ENCODE results near the gene TANC1.

The TANC1 gene

DNA sequence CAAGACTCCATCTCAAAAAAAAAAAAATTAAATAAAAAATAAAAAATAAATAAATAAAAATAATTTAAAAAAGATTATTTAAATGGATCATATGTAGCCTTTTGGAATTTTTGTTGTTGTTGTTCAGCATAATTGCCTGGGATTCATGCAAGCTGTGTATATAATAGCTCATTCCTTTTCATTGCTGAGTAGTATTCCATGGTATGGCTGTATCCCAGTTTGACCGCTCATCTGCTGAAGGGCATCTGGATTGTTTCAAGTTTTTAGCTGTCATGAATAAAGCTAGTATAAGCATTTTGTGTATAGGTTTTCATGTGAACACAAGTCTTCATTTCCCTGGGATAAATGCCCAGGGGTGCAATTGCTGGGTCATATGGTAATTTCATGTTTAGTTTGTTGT lies 6.4 kb upstream of the TANC1 start:
- no peak for DNase-seq (ENCODE audit: low read depth)

DNA sequence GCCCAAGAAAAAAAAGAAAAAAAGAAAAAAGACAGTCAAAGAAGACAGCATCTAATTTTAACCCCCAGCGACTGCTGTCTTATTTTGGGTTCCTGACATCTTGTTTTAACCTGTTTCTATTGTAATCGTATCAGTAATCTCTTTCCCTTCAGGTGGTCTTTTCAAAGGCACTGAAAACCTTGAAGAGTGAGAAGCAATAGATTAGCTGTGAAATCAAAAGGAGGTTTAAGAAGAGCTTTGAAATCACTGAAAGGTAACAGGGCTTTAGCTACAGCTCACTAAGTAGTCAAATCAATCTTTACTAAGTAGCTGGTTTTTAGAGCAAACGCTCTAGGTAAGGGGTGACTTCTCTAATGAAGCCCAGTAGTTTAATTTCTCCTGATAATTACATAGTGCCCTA lies 5.4 kb upstream of the TANC1 start:
- DNase-seq (ENCODE audit: low read depth), result no peak

DNA sequence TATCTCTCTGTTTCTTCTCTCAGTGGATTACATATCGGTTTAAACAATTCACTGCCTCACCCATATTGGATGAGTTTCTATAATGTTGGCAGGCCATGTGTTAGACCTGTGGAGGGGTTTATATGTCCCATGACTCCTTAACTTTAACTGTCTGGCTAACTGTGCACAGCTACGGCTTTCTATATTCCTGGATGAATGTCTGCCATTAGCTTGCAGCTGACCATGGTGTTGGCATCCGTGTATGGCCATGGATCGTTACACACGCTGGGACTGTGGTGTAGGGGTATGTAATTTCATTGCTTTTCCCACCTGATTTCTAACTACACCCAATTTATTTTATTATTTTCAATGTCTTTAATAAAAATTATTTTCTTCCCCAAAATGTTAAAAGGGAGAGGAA lies 3.3 kb upstream of the TANC1 start:
- DNase-seq (ENCODE audit: low read depth), result no peak

DNA sequence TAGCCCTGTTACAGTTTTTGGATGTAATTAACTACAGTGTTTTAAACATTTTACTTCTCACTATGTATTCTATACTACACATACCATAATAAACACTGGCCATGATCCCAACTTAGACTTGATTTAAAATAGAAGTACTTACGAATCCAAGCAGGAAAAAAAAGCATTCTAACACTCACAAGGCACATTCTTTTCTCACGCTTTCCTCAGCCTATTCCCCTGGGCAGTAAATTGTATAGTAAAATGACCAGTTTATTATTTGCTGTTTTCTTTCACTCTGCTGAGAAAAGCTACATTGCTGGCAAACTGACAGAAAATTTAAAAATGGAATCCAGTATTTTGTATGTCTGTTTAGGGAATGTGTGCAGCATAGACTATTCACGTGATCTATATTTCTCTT lies 2.8 kb upstream of the TANC1 start:
- DNase-seq (ENCODE audit: low read depth), result no peak

DNA sequence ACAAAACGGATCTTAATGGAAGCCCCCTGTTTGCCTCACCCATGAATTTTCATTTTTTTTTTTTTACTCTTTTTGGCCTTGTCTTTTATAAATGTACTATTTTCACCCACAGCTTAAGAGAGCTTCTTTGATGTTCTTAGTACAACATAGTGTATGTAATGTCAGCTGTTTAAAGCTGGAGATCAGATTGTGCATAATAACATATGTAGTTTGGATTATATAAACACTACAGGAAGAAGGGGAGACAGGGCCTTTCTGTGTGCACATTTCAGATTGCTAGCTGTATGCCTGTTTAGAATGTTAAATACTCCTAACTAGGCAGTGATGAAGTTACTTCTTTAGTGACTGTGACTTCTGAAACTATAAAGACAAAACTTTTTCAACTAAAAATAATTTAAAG lies 2.1 kb upstream of the TANC1 start:
- no peak for DNase-seq (ENCODE audit: low read depth)

DNA sequence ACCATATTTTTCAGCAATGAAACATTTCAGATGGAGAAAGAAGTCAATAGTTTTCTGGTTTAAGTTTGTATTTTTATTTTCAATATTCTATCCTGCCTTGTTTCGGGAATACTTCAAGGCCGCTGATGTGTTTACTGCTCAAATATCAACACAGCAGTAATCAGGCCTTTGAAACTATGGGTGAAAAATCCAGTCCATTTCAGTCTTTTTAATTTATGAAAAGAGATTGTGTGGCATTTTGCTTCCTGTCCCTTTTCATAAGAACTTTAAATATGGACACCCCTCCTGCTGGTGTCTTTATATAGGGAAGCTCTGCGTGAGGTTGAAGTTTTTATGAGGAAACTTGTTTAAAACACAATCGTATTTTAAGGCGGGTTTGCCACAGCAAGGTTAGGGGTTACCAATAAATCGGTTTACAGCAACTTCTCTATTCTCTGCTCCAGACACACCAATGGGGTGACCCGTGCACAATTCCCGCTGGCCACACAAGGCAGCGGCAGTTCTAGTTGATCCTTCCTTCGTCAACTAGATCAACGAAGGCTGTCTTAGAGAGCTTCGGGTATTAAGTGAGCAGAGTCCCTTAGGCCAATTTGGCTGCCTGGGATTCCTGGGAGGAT lies 1.2 kb upstream of the TANC1 start:
- no peak for DNase-seq (ENCODE audit: low read depth)

DNA sequence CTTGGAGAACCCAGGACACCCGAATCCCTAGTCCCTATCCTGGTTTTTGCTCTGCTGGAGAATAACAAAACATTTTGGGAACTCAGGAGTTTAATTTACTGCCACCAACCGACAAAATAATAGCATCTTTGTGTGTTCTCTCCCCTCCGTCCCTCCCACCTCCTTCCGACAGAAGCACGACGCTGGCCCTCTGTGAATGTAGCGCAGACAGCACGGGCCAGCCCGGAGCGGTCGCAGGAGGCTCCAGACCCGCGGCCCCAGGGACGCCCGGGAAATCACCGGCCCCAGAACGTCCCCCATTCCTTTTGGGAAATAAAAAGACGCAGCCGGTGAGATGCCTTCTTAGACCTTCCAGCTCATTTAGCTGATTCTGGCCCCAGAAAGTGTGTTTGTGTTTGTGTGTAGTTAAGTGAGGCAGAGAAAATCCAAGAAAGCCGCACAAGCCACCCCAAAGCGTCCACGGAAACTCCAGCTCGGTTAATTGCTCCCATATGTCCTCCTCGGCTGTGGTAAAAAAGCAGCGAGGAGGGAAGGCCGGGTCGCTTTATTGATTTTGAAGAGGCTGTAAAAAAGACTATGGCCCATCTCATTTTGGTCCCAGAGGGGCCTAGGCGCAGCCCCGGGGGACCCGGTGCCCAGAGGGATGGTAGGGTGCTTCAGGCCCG lies 577 bp upstream of the TANC1 start:
- DNase-seq (ENCODE audit: low read depth), result no peak

DNA sequence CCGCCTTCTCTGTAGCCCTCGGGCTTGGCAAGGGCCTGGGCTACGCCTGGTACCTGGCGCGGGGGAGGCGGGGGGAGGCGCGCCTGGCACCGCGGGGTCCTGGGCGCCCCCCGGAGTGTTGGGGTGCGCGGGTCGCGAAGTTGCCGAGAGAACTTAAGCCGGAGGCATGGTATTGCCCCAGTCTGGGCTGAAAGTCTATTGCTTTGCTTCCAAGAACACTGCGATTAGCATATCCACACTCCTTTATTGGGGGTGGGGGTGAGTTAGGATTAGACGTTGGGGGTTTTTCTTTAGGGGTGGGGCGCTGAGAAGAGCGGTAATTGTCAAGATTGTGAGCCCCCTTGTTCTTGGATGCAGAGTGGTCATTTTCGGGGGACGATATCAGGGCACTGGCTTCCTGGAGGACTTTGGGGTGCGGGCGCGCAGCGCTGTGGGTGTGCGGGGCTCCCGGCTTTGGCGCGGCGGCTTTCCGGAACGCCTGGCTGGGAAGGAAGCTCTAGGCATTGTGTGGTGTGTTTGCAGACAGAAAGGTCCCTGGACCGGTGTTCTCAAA lies 798 bp downstream of the TANC1 start:
- no peak for DNase-seq (ENCODE audit: low read depth)

DNA sequence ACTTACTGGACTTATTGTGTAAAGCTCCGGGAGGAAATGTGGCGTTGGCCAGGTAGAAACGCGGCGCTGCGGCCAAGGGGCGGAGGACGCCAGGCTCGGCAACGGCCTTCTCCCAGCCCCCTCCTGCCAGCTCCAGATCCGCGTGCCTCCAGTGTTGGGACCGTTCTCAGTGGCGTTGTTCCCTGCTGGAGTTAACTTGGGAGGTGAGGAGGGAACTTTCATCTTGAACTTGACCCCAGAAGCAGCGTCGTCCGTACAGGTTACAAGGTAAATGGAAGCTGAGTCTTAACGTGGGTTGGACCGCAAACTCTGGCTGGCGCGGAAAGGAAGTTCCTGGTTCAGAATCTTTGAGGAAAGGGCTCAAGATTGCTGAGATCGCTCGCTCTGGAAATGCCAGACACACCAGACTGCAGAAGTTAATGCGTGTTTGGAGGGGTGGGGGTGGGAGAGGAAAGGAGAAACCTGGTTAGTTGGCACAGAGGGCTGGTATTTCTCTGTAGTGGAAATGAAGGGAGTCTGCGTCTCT lies 1.3 kb downstream of the TANC1 start:
- DNase-seq (ENCODE audit: low read depth), result no peak

DNA sequence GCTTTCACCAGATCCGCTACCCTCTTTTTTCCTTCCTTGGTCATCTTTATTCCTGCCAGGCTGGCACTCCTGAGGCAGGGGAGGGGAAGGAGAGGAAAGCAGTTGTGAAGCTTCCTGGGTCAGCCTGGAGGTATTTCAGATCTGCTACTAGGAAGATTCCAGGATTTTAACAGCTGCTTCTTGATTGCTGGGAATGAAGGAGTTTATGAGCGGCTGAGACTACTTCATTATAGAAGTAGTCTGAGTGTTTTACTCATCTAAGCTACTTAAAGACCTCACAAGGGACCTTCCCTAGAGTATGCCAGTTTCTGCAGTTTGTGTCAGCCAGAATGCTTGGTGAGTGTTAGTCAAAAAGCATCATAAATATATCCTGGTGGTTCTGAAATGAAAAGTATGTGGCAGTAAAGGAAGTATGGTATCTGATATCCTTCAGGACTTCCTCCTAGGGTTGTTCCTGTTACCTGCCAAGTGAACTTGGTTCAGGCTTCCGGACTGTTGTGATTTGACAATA lies 1.9 kb downstream of the TANC1 start:
- no peak for DNase-seq (ENCODE audit: low read depth)

DNA sequence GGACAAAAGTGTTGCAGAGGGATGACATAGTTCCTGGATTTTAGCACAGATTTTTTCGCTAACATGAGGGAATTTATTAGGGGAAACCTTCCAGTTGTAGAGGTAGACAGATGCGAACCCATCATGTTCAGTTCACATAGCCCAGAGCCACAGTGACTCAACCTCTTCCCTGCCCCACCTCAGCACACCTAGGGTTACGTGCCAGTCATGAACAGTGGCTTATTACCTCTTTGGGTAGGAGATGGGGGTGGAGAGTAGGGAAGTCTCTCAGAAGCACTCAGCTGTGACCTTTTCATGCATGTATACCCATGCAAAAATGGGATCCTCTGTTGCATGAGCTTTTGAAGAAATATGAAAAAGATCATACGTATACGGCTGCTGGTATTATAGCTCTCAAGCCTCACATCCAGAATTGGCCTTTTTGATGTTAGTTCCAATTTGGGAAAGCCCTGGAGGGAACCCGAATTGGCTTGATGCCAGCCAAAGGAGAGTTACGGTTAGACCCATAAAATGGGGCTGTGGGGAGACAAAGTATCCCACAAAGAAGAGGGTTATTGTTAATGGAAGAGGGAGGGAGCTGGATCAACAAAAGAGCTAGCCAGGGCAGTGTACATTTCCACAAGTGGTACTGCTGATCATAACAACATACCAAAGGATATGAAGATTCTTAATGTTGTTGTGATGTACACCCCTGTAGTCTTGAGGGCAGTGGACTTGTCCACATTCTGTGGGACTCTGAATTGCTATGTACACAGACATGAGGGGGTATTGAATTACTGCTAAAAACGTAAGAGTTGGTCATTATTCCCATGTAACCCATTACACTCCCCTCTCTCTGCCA lies 4.9 kb downstream of the TANC1 start:
- no peak for DNase-seq (ENCODE audit: low read depth)

DNA sequence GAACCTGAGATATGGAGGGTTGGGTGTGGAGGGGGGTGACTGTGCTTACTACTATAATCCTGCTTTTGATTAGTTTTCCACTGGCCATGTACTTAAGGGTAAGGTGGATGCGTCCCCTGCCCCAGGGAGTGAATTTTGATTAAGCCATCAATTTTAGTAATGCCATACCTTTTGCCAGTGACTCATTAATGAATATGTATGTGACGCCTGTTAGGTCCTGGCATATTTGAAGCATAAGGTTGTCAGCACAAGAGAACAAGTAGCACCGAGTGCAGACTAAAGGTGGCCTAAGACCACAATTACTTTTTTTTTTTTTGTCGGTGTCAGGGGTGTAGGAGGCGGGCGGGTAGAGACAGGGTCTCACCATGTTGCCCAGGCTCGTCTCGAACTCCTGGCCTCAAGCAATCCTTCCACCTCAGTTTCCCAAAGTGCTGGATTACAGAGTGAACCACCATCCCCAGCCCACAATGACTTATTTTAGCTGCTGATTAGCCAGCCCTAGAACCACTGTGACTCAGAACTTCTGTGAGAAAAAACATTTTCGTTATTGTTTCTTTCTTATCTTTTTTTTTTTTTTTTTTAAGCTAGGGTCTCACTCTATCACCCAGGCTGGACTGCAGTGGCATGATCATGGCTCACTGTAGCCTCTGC lies 7.0 kb downstream of the TANC1 start:
- DNase-seq (ENCODE audit: low read depth), result no peak

DNA sequence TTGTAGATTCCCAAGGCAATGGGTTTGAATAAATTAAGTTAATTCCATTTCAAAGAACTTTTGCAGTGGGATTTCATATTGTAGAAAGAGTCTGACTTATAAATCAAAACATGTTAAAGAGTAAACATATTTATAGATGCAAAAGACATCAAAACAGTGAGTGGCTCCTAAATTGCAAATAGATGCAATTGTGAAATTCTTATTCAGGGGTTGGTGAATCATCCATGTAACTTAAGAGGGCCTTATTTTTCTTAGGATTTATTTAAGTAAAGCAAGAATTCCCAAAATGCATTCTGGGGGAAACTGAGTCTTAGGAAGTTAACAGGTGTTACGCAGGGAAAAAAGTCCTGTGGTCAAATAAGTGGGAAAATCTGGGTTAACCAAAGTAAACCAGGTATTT lies 11.3 kb downstream of the TANC1 start:
- DNase-seq (ENCODE audit: low read depth), result no peak

DNA sequence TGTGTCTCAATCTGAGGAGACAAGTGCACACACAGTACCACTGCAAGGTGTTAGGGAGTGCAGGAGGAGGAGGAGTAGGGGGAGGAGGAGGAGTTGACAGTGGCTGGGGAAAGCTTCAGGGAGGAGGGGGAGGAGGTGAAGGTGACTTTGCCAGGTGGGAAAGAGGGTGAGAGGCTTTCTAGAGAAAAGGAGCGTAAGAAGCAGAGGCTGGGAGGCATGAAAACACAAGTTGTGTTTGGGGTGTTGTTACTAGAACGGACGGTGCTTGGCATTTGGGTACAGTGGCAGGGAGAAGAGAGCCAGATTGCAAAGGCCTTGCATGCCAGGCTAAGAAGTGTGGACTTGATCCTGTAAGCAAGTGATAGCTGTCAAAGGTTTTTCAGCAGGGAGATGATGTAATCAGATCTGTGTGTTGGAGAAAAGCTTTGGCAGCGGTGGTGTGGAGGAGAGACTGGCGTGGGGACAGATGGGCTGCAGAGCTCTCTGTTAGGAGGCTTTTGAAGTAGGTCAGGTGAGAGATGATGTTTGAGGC lies 16.2 kb downstream of the TANC1 start:
- no peak for DNase-seq (ENCODE audit: low read depth)

DNA sequence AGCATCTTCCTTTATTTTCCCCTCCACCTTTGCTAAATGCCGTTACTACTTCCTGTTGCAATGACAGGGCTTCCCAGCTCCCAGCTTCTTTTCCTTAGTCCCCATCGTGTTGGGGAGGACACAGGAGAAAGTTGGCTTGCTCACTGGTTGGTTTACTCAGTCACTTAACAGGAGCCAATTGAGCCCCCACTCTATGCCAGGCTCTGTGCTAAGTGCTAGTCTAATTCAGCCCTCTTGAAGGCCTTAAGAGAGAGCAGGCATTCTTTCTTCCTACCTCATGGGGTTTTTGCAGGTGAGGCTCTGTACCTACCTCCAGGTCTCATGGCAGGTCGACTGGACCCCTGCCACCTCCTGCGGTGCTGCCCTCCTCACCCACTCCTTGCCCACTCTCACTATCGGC lies 20.1 kb downstream of the TANC1 start:
- DNase-seq (ENCODE audit: low read depth), result no peak

DNA sequence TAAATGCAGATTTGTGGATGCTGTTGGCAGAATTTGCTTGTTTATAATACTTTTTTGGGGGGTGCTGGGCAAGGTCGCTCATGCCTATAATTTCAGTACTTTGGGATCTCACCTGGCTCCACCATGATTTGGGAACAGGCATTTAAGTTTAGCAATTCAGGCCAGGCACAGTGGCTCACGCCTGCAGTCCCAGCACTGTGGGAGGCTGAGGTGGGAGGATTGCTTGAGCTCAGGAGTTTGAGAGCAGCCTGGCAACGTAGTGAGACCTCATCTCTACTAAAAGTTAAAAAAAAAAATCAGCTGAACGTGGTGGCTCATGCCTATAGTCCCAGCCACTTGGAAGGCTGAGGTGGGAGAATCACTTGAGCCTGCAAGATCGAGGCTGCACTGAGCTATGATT lies 20.7 kb downstream of the TANC1 start:
- no peak for DNase-seq (ENCODE audit: low read depth)

DNA sequence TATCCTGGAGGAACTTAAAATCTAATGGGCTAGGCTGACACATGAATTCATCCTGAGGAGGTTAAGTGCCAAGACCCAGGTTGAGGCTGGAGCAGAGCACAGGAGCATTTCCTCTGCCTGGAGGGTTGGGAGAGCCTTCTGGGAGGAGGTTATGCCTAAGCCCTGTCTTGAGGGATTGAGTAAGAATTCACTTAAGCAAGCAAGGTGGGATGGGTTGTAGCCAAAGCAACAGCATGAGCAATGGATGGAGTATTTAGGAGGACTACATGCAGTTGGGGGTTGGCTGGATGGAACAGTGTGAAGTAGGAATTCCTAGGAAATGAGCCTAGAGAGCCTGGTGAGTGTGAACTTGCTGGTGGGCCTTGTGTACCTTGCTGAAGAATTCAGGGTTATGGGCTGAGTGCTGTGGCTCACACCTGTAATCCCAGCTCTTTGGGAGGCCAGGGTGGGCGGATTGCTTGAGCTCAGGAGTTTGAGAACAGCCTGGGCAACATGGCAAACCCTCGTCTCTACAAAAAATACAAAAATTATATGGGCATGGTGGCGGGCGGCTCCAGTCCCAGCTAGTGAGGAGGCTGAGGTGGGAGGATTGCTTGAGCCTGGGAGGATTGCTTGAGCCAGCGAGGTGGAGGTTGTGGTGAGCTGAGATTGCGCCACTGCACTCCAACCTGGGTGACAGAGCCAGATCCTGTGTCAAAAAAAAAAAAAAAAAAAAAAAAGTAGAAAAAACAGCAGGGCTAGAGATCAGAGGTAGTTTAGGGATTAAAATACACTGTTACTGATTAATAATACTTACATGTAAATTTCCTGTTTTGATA lies 22.2 kb downstream of the TANC1 start:
- no peak for DNase-seq (ENCODE audit: low read depth)

DNA sequence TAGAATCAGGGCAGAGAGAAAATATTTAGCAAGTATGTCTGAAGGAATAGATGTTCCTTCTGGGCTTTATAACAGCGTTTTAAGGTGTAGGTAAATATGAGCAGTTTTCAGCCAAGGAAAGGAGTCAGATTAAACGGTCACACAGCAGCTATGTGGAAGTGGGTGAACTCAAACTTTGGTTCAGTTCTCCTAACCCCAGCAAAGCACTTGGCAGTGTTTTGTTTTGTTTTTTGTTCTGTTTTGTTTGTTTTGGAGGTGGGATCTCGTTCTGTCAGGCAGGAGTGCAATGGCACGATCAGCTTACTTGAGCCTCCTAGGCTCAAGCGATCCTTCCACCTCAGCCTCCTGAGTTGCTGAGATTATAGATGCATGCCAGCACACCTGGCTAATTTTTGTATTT lies 24.6 kb downstream of the TANC1 start:
- no peak for DNase-seq (ENCODE audit: low read depth)

DNA sequence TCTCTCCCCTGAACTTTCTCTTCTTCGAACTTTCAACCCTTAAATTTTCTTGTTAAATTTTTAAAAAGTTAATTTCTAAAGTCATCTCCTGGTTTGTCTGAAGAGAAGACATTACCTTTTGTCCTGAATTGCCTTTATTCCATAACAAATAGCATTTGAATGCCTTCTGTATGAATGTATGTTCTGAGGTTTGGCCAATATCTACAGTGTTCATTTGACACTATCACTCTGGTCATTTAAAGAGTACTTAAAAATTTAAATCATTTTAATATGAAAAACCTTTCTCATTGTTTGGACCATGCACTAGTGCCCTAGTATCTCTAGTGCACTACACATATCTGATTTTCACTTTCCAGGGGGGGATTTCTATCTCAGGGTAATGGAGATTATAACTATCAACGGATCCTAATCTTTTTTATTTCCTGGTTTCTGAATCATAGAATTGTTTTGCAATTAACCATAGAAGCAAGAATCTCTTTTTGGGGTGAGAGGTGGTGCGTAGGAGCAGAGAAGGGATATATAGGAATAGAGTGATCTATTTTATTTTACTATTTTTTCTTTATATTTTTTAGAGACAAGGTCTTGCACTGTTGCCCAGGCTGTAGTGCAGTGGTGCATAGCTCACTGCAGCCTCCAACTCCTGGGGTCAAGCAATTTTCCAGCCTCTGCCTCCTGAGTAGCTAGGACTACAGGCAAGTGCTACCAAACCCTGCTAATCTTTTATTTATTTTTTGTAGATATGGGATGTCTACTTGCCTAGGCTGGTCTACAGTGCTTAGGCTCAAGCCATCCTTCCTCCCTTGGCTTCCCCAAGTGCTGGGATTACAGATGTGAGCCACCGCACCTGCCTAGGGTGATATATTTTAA lies 25.5 kb downstream of the TANC1 start:
- no peak for DNase-seq (ENCODE audit: low read depth)
